SW 1271 (cell line): ENCODE data around the gene TET1.
"Not testable (repeated sequence)": the region's sequence is repeated elsewhere in the genome, so short reads cannot be mapped to it uniquely, and the experiment has no call there.

Source experiments
- DNase-seq, 2 experiments: peaks; one replicate each; lab custom pipeline; 2025; lab: John Stamatoyannopoulos, UW

Gene TET1

DNA sequence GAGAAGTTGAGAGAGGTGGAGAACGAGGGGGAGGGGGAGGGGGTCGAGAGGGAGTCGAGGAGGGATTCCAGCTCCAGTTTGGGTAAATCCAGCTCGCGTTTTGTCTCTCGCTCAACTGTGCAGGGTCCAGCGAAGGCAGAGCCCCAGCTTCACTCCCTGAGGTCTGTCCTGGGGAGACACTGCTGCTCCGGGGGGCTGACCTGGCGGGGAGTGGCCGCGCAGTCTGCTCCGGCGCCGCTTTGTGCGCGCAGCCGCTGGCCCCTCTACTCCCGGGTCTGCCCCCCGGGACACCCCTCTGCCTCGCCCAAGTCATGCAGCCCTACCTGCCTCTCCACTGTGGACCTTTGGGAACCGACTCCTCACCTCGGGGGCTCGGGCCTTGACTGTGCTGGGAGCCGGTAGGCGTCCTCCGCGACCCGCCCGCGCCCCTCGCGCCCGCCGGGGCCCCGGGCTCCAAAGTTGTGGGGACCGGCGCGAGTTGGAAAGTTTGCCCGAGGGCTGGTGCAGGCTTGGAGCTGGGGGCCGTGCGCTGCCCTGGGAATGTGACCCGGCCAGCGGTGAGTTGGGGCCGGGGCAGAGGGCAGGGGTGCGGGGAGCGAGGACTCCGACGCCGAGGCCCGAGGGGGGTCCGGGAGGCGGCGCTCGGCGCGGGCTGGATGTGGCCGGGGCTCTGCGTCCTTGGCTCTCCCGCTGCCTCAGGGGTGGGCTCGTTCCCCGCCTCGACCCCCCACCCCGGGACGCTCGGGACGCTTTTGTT is at the start of gene TET1:
TET1 (plus strand) TSS at position 152 of the 757 bp plus-strand sequence. CDS start 12,002 bp downstream, outside the sequence.
- no peak for DNase-seq

DNA sequence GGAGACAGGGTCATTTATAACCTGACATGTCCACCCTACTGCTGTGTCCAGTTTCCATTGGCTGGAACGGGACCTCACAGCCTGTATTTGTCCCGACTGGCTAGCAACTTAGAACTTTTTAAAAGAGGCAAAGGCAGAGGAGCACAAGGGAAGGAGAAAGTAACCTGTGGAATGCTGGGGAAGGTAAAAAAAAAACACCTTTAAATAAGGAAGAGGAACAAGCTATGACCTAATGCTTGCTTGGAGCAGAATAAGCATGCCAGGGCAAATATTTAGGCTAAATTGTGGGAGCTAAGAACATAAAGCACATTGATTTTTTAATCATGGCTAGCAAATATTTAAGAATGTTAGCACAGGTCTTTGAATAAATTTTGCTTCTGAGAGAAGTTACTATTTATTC is 43.9 kb upstream of the TET1 start:
- not testable (repeated sequence) for DNase-seq

DNA sequence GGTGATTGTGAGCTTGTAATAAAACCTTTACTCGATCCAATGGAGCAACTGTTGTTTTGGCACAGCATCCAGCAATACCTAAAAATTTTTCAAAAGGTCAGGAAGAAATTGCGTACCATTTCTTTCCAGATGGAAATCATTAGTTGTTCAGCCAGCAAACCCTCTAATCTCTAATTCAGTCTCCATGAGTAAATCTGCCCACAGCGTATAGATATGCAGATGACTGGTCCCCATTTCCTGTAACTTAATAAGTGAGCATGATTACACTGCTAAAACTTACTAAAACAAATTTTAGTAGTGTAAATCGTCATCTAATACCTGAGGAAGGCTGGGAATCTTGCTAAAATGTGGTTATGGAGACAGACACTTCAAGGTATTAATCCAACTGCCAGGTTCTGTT is 43.4 kb upstream of the TET1 start:
- DNase-seq: no peak

DNA sequence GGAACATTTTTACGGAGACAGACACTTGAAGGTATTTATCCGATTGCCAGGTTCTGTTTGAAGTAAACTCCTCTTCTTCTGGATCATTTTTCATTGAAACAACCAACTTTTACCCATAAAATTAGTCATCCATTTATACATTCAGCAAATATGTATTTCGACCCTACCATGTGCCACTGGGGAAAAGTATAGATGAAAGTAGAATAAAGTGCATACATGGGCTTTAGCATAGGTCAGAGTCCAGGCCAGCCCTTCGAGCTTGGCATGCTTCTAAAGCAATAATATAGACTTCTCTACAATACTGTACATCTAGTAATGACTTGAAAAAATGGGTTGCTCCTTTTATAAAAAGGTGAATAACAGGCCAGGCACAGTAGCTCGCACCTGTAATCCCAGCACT is 42.9 kb upstream of the TET1 start:
- DNase-seq: no peak

DNA sequence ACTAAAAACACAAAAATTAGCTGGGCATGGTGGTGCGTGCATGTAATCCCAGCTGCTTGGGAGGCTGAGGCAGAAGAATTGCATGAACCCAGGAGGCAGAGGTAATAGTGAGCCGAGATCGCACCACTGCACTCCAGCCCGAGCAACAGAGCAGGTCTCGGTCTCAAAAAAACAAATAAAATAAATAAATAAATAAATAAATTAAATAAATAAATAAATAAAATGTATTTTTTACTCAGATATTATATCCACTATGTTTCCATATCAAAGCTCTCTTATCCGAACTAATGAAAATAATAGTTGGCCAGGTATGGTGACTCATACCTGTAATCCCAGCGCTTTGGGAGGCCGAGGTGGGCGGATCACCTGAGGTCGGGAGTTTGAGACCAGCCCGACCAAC is 41.5 kb upstream of the TET1 start:
- not testable (repeated sequence) for DNase-seq

DNA sequence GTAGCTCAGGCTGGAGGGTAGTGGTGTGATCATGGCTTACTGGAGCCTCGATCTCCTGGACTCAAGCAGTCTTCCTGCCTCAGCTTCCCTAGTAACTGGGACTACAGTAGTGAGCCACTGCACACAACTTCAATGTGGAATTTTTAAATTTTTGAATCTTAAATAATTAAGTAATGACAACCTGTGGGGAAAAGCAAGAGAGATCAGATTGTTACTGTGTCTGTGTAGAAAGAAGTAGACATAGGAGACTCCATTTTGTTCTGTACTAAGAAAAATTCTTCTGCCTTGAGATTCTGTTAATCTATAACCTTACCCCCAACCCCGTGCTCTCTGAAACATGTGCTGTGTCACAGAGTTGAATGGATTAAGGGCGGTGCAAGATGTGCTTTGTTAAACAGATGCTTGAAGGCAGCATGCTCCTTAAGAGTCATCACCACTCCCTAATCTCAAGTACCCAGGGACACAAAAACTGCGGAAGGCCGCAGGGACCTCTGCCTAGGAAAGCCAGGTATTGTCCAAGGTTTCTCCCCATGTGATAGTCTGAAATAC is 34.6 kb upstream of the TET1 start:
- DNase-seq: not testable (repeated sequence)

DNA sequence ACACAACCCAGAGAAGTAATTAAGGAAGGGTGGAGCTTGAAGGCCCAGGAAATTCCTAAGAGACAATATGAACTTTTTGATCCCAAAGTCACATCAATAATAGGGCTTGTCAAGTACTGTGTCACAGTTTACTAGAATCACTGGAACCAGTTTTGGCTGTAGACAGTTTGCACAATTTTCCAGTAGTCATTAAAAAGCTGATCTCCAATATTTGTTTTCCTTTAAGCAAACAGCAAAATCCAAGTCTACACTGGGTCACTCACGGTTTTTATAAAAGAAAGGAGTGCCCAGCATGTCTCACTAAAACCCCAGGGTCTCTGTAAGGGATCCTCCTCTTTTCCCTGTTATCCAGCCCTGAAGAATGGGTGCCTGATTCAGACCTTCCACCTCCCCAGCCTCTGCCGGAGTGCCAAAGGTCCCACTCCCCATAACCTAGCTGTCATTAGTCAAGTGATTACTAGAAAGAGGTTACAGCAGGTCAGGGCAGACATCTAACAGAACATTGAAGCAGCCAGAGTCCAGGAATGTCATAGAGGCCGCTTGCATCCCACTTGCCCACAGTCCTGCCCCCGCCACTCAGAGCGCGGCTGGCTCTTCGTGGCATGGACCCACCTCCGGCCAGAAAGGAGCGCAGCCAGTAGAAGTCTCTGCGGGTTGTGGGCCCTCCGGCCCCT is 33.4 kb upstream of the TET1 start:
- no peak for DNase-seq

DNA sequence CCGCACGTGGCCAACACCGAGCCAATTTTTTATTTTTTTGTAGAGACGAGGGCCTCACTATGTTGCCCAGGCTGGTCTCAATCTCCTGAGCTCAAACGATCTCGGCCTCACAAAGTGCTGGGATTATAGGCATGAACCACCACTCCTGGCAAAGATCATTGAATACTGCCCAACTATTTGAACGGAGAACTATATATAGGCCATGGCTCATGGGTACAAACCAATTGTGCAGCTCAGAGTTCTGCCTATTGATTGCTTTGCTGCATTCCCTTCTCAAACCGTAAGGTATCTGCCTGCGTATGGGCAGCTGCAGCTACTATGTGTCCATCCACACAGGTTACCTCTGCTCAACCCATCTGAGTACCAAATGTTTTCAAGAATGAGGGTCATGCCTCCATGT is 23.2 kb upstream of the TET1 start:
- DNase-seq: no peak

DNA sequence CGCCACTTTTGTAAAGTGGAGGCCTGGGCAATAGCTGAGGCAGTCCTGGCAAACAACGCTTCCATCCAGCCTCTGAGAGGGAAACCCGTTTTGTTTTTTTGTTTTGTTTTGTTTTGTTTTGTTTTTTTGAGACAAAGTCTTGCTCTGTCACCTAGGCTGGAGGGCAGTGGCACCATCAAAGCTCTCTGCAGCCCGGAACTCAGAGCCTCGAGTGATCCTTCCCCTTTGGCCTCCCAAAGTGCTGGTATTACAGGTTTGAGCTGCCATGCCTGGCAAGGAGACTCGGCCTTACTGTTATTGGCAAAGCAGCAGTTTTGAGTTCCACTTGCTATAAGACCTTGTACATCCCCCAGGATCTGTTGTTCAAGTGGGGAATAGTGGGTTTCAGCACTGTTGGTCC is 22.3 kb upstream of the TET1 start:
- no peak for DNase-seq

DNA sequence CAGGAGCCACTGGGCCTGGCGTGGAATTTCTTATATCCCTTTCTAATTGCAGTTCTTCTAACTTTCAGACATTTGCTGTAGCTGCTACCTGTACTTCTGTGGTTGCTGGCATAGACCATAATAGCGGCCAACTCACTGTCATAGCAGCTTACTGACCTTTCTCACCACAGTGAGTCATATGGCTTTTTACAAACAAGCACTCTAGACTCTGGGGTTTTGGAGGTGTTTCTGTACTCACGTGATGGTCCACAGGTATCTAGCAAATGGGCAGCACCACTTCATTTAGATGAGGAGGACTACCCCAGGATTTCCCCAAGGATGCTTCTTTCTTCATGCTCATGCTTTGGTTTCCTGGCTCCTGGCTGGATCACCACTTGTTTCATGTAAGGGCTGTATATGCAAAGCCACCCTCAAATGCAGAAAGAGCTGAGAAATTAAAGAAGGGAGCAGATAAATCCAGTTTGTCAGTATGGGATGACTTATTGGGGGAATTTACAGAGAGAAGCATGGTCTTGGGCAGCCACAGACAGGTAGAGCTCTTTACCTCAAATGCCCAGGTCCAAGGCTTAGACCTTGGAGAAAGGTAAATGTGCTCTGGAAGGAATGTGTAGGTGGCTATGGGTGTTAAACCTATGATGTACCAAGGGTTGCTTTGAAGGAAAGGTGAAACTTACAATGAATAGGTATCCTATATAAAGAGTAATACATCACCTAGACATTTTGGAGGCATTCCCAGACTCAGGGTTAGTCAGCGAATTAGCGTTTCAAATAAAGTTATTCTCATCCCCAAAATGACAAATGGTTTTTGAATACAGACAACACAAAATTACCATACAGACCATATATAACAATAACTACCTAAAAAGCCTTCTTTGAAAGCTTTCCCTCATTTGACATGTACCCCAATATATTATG is 16.9 kb upstream of the TET1 start:
- DNase-seq: no peak

DNA sequence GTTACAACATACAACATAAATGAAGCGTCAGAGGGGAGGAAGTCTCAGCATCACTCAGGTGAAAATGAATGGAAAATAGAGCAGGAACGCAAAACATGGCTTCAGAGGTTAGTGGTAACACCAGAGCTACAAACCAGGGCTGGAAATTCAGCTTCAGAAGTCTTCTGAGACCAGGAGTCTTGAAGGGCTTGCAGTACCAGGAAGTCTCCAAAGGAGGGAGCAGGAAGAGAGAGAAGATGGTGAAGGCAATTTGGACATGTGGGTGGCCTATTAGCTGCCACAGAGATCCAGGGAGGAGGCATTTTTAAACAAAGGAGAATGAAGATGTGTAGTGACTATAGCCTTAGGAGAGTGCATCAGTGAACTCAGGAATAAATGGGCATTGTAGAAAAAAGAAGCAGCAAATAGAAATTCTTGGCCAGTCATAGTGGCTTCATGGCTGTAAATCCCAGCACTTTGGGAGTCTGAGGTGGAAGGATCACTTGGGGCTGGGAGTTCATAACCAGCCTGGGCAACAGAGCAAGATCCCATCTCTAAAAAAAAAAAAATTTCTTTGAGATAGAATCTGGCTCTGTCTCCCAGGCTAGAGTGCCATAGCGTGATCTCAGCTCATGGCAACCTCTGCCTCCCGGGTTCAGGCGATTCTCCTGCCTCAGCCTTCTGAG is 9.3 kb upstream of the TET1 start:
- DNase-seq: peak; percentile 26 to 65

DNA sequence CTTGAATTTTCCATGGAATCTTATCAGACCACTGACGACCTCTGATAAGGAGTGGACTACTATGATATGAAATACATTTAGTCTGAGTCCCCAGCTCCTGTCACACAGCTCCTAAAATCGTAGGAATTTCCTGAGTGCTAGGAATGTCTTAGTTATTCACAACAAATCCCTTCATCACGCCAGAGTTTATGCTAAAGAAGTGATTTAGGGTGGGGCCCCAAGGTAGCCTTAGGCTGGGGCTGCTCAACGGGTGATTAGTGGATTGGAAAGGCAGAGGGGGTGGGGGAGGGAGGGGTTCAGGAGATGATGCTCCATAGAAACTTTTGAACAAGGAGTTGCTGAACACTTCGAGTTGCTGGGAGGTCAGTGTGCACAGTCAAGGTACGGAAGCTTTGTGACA is 7.0 kb upstream of the TET1 start:
- no peak for DNase-seq

DNA sequence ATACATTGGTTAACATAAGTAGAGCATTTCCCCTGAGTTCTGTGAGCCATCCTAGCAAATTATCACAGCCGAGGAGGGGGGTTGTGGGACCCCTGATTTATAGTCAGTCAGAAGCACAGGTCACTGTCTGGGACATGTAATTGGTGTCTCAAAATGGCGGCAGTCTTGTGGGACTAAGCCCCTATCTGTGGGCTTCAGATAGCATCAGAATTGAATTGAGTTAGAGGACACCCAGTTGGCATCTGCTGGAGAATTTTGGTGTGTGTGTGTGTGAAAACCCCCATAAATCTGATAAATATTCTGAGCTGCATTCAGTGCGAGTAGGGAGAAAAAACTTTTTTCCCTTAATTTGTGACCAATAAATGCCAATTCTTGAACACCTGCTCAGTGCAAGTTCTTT is 6.5 kb upstream of the TET1 start:
- DNase-seq: no peak

DNA sequence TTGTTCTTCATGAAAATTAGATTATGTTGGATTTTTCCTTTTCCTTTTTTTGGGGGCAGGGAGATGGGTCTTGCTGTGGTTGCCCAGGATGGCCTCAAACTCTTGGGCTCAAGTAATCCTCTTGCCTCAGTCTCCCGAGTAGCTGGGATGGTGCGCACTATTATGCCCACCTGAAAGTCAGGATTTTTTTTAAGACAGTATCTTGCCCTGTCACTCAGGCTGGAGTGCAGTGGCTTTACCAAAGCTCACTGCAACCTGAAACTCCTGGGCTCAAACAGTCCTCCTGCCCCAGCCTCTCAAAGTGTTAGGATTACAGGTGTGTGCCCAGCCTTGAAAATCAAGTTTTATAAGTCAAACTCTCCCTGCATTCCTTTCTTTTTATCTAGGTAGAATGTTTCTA is 1.7 kb upstream of the TET1 start:
- no peak for DNase-seq

DNA sequence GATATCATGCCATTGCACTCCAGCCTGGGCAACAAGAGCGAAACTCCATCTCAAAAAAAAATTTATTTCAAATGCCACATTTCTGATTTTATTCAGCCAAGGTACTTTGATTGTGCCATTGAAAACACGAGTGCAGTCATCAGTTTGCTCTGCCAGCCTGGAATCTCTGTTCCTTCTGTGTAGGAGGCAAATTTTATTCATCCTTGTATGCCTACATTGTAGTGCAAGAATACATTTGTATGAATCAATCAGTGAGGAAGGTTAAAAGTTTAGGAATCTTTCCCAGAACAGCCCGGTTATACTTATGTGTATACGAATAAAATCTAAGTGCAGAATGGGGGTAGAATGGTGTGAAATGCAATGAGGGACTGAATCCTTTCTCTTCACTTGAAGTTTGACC is 886 bp upstream of the TET1 start:
- no peak for DNase-seq

DNA sequence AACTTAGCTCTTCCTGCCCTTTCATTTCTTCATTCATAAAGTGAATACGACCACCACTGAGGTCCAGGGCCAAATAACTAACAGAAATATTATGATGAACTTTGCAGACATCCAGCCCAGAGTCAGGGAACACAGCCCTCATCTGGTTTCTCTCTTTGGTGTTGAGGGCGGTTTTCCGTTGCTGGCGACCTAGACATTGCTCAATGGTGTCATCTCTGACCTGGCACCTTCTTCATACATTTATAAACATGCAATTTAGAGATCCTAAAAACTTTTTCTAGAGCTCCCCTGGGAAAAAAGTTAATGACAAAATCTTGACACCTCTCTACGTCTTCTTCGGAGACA is 324 bp upstream of the TET1 start:
- DNase-seq: no peak

DNA sequence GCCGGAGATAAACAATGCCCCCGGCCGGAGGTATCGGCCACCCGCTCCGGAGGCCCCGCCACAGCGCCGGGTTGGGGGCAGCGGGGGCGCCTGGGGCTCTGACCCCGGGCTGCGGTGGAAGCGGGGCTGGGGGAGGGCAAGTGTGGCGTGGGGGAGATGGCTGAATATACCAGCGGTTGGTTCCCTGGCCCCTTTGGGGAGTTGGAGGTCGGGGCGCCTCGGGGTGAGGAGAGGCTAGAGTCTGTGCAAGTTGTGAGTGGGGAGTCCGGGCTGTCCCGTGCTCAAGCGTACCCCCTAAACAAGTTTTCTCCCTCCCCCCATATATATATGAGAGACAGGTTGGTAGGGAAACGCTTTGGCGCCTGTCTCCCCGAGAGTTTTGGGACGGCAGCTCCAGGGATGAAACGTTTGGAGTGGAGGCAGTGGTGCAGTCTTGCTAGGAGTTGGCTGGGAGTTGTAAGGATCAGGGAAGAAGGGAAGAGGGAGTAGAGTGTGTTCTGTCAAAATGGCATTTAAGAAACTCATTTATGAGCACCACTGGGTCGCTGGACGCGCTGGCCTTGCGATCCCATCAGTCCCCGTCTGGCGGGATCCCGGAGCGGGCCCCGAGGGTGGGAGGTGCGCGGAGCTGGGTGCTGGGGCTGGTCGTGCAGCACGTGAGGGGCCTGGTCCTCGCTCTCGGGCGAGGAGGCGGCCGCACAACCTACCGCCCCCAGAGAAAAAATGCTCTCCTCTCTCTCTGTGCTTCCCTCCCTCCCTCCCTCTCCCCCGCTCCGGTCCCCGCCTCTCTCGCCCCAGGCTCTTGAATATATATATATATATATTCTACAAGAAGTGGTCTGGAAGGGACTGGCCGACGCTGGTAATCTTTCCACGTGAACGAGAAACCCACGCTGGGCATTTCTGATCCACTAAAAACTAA is 1.1 kb downstream of the TET1 start:
- no peak for DNase-seq

DNA sequence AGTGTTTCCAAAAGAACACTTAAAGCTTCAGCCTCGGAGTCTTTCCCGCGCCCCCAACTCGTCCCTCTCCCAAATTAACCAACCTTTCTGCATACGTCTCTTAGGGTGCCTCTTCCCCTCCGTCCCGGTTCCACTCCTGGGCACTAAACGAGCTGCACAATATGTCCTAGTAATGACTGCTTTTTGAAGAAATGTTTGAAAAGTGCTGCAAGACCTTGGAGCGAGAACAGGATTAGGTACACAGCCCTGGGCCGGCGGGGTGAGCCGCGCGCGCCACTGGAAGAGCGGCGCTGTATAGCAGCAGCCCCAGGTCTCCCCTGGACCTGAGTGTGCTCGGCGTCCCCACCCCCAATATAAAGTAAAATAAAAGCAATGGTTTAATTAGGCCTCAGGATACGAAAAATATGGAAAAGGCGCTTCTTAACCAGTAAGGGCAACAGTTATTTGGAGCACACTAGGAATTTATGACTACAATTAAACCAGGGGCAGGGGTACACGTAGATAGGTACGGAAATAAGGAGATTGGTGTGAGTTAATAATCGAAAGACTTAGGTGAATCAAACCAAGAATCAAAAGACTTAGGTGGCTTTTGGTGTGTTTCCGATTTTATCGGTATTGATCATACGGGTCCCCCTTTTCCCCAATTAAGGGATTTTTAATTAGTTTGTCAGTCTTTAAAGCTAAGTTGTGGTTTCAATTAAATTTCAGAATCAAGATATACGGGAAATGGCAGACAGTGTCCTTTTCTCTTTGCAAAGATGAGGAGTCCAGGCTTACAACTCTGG is 1.9 kb downstream of the TET1 start:
- no peak for DNase-seq

DNA sequence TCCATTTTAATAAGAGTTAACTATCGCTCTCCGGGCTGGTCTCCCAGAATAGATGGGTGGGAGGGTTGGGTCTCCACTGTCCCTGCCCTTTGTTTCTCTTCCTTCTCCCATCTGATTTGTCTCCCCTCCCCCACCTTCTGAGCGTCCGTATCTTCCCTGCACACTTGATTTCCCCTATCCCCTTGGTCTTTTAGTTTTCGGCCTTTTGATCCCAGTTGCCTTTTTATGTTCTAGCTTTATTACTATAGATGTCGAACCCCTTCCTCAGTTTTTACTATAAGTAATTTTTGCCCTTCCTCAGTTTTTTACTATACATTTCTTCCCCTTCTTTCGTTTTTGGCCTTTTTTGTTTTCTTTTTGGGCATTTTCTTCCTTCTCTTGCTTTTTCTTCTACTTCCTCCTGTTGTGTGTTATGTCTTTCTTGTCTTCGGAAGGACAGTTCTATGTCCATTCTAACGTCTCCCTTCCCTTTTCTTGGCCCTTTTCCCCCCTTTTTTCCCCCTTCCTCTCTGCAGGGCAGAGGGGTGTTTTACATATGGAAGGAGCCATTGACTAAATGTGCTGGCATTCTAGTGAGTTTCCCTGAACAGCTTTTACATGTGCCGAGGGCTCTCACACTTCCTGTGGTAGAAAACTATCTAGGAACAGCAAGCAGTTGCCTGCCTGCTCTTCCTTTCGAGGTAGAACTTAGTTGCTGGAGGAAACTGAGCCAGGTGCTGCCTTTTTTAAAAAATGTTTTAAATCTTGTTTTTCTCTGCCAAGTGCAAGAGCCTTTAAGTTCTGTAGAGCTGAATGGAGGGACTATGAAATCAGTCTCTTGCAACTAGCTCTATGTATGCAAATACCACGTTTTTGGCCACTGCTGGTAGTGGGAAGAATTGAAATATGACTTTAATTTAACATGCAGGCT is 2.8 kb downstream of the TET1 start:
- DNase-seq: no peak
